SK-N-SH (cell line): ENCODE measurements around the gene FAM117B. TPM values are rescaled to one million over a fixed set of nuclear protein-coding genes. Genes with fewer than 3 reads are reported as not detected.

ENCODE experiments used
- CTCF ChIA-PET: fragments of 300-600, 350-600 bp; formaldehyde crosslinking; extraction: SDS; loops from one replicate; lab custom pipeline; 2021; lab: Yijun Ruan, JAX
- POLR2A ChIA-PET: fragments of 350-600 bp; sonication (Branson Sonifier 250); formaldehyde crosslinking; extraction: SDS; loops from one replicate; lab custom pipeline; 2020; ENCODE audit warnings: antibody characterized with exemption, inconsistent platforms; lab: Yijun Ruan, JAX
- DNase-seq: peaks from one replicate; pipeline ENCODE4 v3.0.0; 2012
- H2AFZ ChIP-seq: fragments of 200-600 bp; sonication (generic); 2 replicates; pipeline ENCODE4 v1.8.1; 2016; ENCODE audit warnings: antibody characterized with exemption, mild to moderate bottlenecking, low read depth
- H3F3A ChIP-seq: fragments of 200-600 bp; sonication (generic); replicated peaks from 2 replicates; pipeline ENCODE3; 2016; ENCODE audit warnings: antibody characterized with exemption, mild to moderate bottlenecking; ENCODE audit not compliant: insufficient read depth
- H3K27ac ChIP-seq, 2 experiments: fragments of 200-500 bp in 1 of 2; fragments of 200-600 bp in 1 of 2; sonication (Bioruptor generic) in 1 of 2; sonication (generic), shearing (Covaris generic) in 1 of 2; 2 replicates each; pipeline versions ENCODE4 v1.5.1 to v1.6.1; 2014 to 2016; ENCODE audit warnings: low read depth in 2 of 2, inconsistent platforms in 1 of 2, low read length in 1 of 2, mild to moderate bottlenecking in 1 of 2, mixed read lengths in 1 of 2
- H3K27me3 ChIP-seq: fragments of 200-600 bp; sonication (generic), shearing (Covaris generic); 2 replicates; pipeline ENCODE4 v1.6.1; 2016; ENCODE audit warnings: mixed run types; ENCODE audit not compliant: insufficient read depth
- H3K36me3 ChIP-seq, 2 experiments: fragments of 200-500 bp in 1 of 2; fragments of 200-600 bp in 1 of 2; sonication (Bioruptor generic) in 1 of 2; sonication (generic) in 1 of 2; replicated peaks in 1 of 2; 2 replicates each; pipeline versions ENCODE3 to v1.5.1; 2014 to 2016; ENCODE audit warnings: low read length in 1 of 2, mild to moderate bottlenecking in 1 of 2; ENCODE audit not compliant: insufficient read depth in 2 of 2, control insufficient read depth in 1 of 2
- H3K4me1 ChIP-seq, 2 experiments: fragments of 200-500 bp in 1 of 2; fragments of 200-600 bp in 1 of 2; sonication (Bioruptor generic) in 1 of 2; sonication (generic), shearing (Covaris generic) in 1 of 2; 2 replicates each; pipeline versions ENCODE4 v1.5.1 to v1.6.1; 2014 to 2016; ENCODE audit warnings: low read depth in 1 of 2, low read length in 1 of 2, mixed run types in 1 of 2; ENCODE audit not compliant: insufficient read depth in 2 of 2, control insufficient read depth in 1 of 2
- H3K4me2 ChIP-seq: fragments of 200-600 bp; sonication (generic), shearing (Covaris generic); 2 replicates; pipeline ENCODE4 v1.6.1; 2017; ENCODE audit warnings: mixed run types
- H3K4me3 ChIP-seq, 2 experiments: fragments of 200-500 bp in 1 of 2; fragments of 200-600 bp in 1 of 2; sonication (Bioruptor generic) in 1 of 2; sonication (generic), shearing (Covaris generic) in 1 of 2; 2 replicates each; pipeline versions ENCODE4 v1.5.1 to v1.8.1; 2014 to 2016; ENCODE audit warnings: low read depth in 2 of 2, inconsistent platforms in 1 of 2, low read length in 1 of 2, mild to moderate bottlenecking in 1 of 2, mixed read lengths in 1 of 2, moderate library complexity in 1 of 2
- H3K79me2 ChIP-seq: fragments of 200-600 bp; sonication (generic); 2 replicates; pipeline ENCODE4 v1.8.1; 2017; ENCODE audit warnings: mild to moderate bottlenecking; ENCODE audit not compliant: insufficient read depth
- H3K9ac ChIP-seq: fragments of 200-600 bp; sonication (generic); 2 replicates; pipeline ENCODE4 v1.6.1; 2017; ENCODE audit warnings: mixed run types
- H3K9me2 ChIP-seq: fragments of 200-600 bp; sonication (generic); 2 replicates; pipeline ENCODE4 v1.6.1; 2017; ENCODE audit warnings: mixed run types
- H3K9me3 ChIP-seq: fragments of 200-600 bp; sonication (generic); 2 replicates; pipeline ENCODE4 v1.6.1; 2017; ENCODE audit warnings: mixed run types, mild to moderate bottlenecking, moderate library complexity
- H4K20me1 ChIP-seq: fragments of 200-600 bp; sonication (generic); 2 replicates; pipeline ENCODE4 v1.6.1; 2017; ENCODE audit warnings: mild to moderate bottlenecking, mixed run types; ENCODE audit not compliant: insufficient read depth
- CHD2 ChIP-seq: fragments of 150-350 bp; IDR thresholded peaks from 2 replicates; pipeline ENCODE4 v1.6.1; 2018; ENCODE audit warnings: low read length; ENCODE audit not compliant: partially characterized antibody
- CTCF ChIP-seq: fragments of 200-600 bp; sonication (generic); IDR thresholded peaks from 2 replicates; pipeline ENCODE4 v1.6.1; 2017; ENCODE audit warnings: antibody characterized with exemption, mild to moderate bottlenecking, moderate library complexity
- ELF1 ChIP-seq: IDR thresholded peaks from 2 replicates; pipeline ENCODE4 v1.4.0; 2012
- EP300 ChIP-seq, 2 experiments: IDR thresholded peaks; 2 replicates each; pipeline versions ENCODE4 v1.4.0 to v1.6.1; 2012; ENCODE audit warnings: borderline replicate concordance in 1 of 2, low read depth in 1 of 2, low read length in 1 of 2
- FOSL2 ChIP-seq: IDR thresholded peaks from 2 replicates; pipeline ENCODE4 v1.4.0; 2012; ENCODE audit warnings: low read depth, mild to moderate bottlenecking, moderate library complexity, borderline replicate concordance
- FOXJ3 ChIP-seq: sonication (generic); formaldehyde crosslinking; IDR thresholded peaks from 2 replicates; pipeline ENCODE4 v1.5.1; 2020; ENCODE audit warnings: mild to moderate bottlenecking, missing genetic modification reagents
- FOXM1 ChIP-seq: IDR thresholded peaks from 2 replicates; pipeline ENCODE4 v1.4.0; 2012; ENCODE audit warnings: low read depth, mild to moderate bottlenecking
- GABPA ChIP-seq: IDR thresholded peaks from 2 replicates; pipeline ENCODE4 v1.4.0; 2012; ENCODE audit warnings: low read depth, mild to moderate bottlenecking
- GATA2 ChIP-seq: sonication (generic); formaldehyde crosslinking; IDR thresholded peaks from 2 replicates; pipeline ENCODE4 v1.5.0; 2020; ENCODE audit warnings: mild to moderate bottlenecking, missing genetic modification reagents
- JUND ChIP-seq: IDR thresholded peaks from 2 replicates; pipeline ENCODE4 v1.4.0; 2012
- MEF2A ChIP-seq: IDR thresholded peaks from 2 replicates; pipeline ENCODE4 v1.4.0; 2012; ENCODE audit warnings: low read depth, borderline replicate concordance
- NRF1 ChIP-seq: IDR thresholded peaks from 2 replicates; pipeline ENCODE4 v1.6.1; 2012; ENCODE audit warnings: low read depth, mild to moderate bottlenecking, low read length
- RAD21 ChIP-seq: IDR thresholded peaks from 2 replicates; pipeline ENCODE4 v1.6.1; 2012; ENCODE audit warnings: mild to moderate bottlenecking, low read length
- RCOR1 ChIP-seq: fragments of 150-350 bp; IDR thresholded peaks from 2 replicates; pipeline ENCODE4 v1.6.1; 2017; ENCODE audit warnings: antibody characterized with exemption, low read length
- SMC3 ChIP-seq: IDR thresholded peaks from 2 replicates; pipeline ENCODE4 v1.6.1; 2012; ENCODE audit warnings: low read depth, low read length, improper control_type of control experiment
- YY1 ChIP-seq: IDR thresholded peaks from 2 replicates; pipeline ENCODE4 v1.4.0; 2012; ENCODE audit warnings: low read depth, mild to moderate bottlenecking
- WGBS: methylation state at CpG from one replicate; pipeline ENCODE4 v1.1.6; 2017; ENCODE audit warnings: low lambda C conversion rate; 5-methylcytosine and 5-hydroxymethylcytosine counted together
- polyA plus RNA-seq, 3 experiments: library from polyadenylated mRNA; depleted of rRNA; stranded (reverse); fragments of >200 nt; gene quantifications; 2 replicates each; pipeline ENCODE4 v1.2.3, GENCODE V29; 2012

The FAM117B gene
- polyA plus RNA-seq, 1 of the 3 experiments (the other 2 are of a cell fraction): 0.90 TPM

- Histone ChIP-seq H3K4me2 (no peak overlapping the region), H3K4me1 (no peaks in the 10 kb centered on the region; a peak in 2 of 4 replicates), H3F3A (no peaks in the 10 kb centered on the region), H3K9ac (no peak overlapping the region), H3K79me2 (peaks cover 15% of the 10 kb centered on the region; the same call in 1 of the 2 replicates), H4K20me1 (no peaks in the 10 kb centered on the region), H3K36me3 (no peaks in the 10 kb centered on the region), H3K27me3 (no peaks in the 10 kb centered on the region), H3K4me3 (no peak overlapping the region), H3K9me2 (no peaks in the 10 kb centered on the region), H2AFZ (no peak overlapping the region), H3K9me3 (no peaks in the 10 kb centered on the region), H3K27ac (peak overlapping the region in 1 of 2 experiments; percentile 24; a peak in 1 of 4 replicates)
- no peak for TF ChIP-seq ELF1
- TF ChIP-seq CHD2: no peak
- no peak; a peak in 1 of 4 replicates for TF ChIP-seq EP300 (IDR thresholded peaks at IDR 0.05; ENCODE audit: borderline replicate concordance in 1 of 2, low read depth in 1 of 2, low read length in 1 of 2)
- TF ChIP-seq YY1: no peak
- TF ChIP-seq CTCF: no peak
- TF ChIP-seq MEF2A: no peak
- CTCF ChIA-PET: no interaction called here
- 91% methylated on average over 4 of the region's 4 CpGs for WGBS
- DNase-seq: peak; percentile 20
- POLR2A ChIA-PET: no interaction called here
Measured at GRCh38 chr2:202632682-202633290, 2.0 kb upstream of the FAM117B start.

GRCh38 chr2:202633470-202633869, 1.3 kb upstream of the FAM117B start:
- ChIA-PET POLR2A (no interaction called here), CTCF (interaction anchor here (3.2 kb wide), 1 partner anchor 44 kb away, joined by 19 read pairs; no protein-coding TSS in a partner anchor)
- no peaks in the 10 kb centered on the region for H4K20me1 ChIP-seq
- H3K4me2 ChIP-seq: 0 out of 2 replicates have a peak overlapping the region, but pooled peaks have one; percentile 97
- H3K9me3 ChIP-seq: no peaks in the 10 kb centered on the region
- DNase-seq: no peak
- no peaks in the 10 kb centered on the region for H3K27me3 ChIP-seq
- peaks cover 22% of the 10 kb centered on the region for H3K79me2 ChIP-seq
- H3K4me1 ChIP-seq: no peaks in the 10 kb centered on the region; a peak in 2 of 4 replicates
- H3K9me2 ChIP-seq: no peaks in the 10 kb centered on the region
- H2AFZ ChIP-seq: no peak overlapping the region
- H3K27ac ChIP-seq: no peak overlapping the region
- H3K9ac ChIP-seq: no peak overlapping the region
- no peak overlapping the region for H3K4me3 ChIP-seq
- no peaks in the 10 kb centered on the region for H3K36me3 ChIP-seq
- H3F3A ChIP-seq: no peaks in the 10 kb centered on the region
- no peak for TF ChIP-seq EP300 (IDR thresholded peaks at IDR 0.05; ENCODE audit: borderline replicate concordance in 1 of 2, low read depth in 1 of 2, low read length in 1 of 2)
- TF ChIP-seq RAD21: no peak
- no peak for TF ChIP-seq FOXJ3 (CRISPR knock-in tag)
- TF ChIP-seq NRF1: no peak
- no peak for TF ChIP-seq GABPA
- no peak for TF ChIP-seq RCOR1
- TF ChIP-seq JUND: no peak
- TF ChIP-seq FOSL2: no peak
- TF ChIP-seq YY1: no peak
- no peak for TF ChIP-seq GATA2
- TF ChIP-seq SMC3: no peak
- no peak for TF ChIP-seq FOXM1
- WGBS: 97% methylated on average over 19 of the region's 19 CpGs
